ENCODE results near the gene NXPE3.
"Not testable (repeated sequence)": the region's sequence is repeated elsewhere in the genome, so short reads cannot be mapped to it uniquely, and the experiment has no call there.

Gene NXPE3

GRCh38 chr3:101735833-101736232 is 43.2 kb upstream of the NXPE3 start:
- no peak for TF ChIP-seq OSR1 (CRISPR knock-in tag; IDR thresholded peaks at IDR 0.05)
- no peak for TF ChIP-seq TCF4 (CRISPR knock-in tag; IDR thresholded peaks at IDR 0.05; ENCODE audit: borderline replicate concordance)
- no peak for TF ChIP-seq SNAI2 (CRISPR knock-in tag; IDR thresholded peaks at IDR 0.05)
- no peak for ATAC-seq

- ATAC-seq: not testable (repeated sequence)
Observed at GRCh38 chr3:101741914-101742313, 37.1 kb upstream of the NXPE3 start.

- TF ChIP-seq PPARA (CRISPR knock-in tag; IDR thresholded peaks at IDR 0.05; ENCODE audit: borderline replicate concordance) (no peak), ZC3H10 (CRISPR knock-in tag; IDR thresholded peaks at IDR 0.05) (no peak), POU6F1 (CRISPR knock-in tag; IDR thresholded peaks at IDR 0.05; ENCODE audit: borderline replicate concordance, low read depth) (no peak), ISL1 (CRISPR knock-in tag; IDR thresholded peaks at IDR 0.05) (no peak), CSDC2 (CRISPR knock-in tag; IDR thresholded peaks at IDR 0.05) (no peak), ZFP30 (CRISPR knock-in tag; IDR thresholded peaks at IDR 0.05) (no peak), CREB5 (CRISPR knock-in tag; IDR thresholded peaks at IDR 0.05; ENCODE audit: low read depth) (no peak), ZNF8 (CRISPR knock-in tag; IDR thresholded peaks at IDR 0.05) (no peak), TOX (CRISPR knock-in tag; IDR thresholded peaks at IDR 0.05; ENCODE audit: borderline replicate concordance) (no peak), ZNF565 (CRISPR knock-in tag; conservative IDR thresholded peaks at IDR 0.05; ENCODE audit: low read depth) (no peak), BACH2 (CRISPR knock-in tag; IDR thresholded peaks at IDR 0.05; ENCODE audit: borderline replicate concordance) (no peak), PATZ1 (CRISPR knock-in tag; IDR thresholded peaks at IDR 0.05; ENCODE audit: borderline replicate concordance) (no peak), ARNTL (CRISPR knock-in tag; IDR thresholded peaks at IDR 0.05; ENCODE audit: borderline replicate concordance, low read depth) (no peak), CSRNP3 (CRISPR knock-in tag; IDR thresholded peaks at IDR 0.05) (no peak)
Observed at GRCh38 chr3:101744811-101745210, 34.2 kb upstream of the NXPE3 start.

GRCh38 chr3:101745934-101746333 is 33.1 kb upstream of the NXPE3 start:
- peak; percentile 57 for TF ChIP-seq ZNF8 (CRISPR knock-in tag; IDR thresholded peaks at IDR 0.05)
- ATAC-seq: not testable (repeated sequence)

More at GRCh38 chr3:101744811-101745210, 34.2 kb upstream of the NXPE3 start:
- no peak for ATAC-seq

GRCh38 chr3:101753386-101754113 is 25.5 kb upstream of the NXPE3 start:
- ATAC-seq: not testable (repeated sequence)

GRCh38 chr3:101758224-101758623 is 20.8 kb upstream of the NXPE3 start:
- no peak for ATAC-seq
- TF ChIP-seq TCF4 (CRISPR knock-in tag; IDR thresholded peaks at IDR 0.05; ENCODE audit: borderline replicate concordance) (no peak), RARB (CRISPR knock-in tag; IDR thresholded peaks at IDR 0.05) (no peak), POU6F1 (CRISPR knock-in tag; IDR thresholded peaks at IDR 0.05; ENCODE audit: borderline replicate concordance, low read depth) (no peak), ESRRG (CRISPR knock-in tag; IDR thresholded peaks at IDR 0.05) (no peak), CREB5 (CRISPR knock-in tag; IDR thresholded peaks at IDR 0.05; ENCODE audit: low read depth) (no peak), ZNF70 (CRISPR knock-in tag; IDR thresholded peaks at IDR 0.05) (no peak), SNAI2 (CRISPR knock-in tag; IDR thresholded peaks at IDR 0.05) (no peak), TSHZ2 (CRISPR knock-in tag; IDR thresholded peaks at IDR 0.05) (no peak)

All from SK-N-SH treated with all-trans-retinoic acid at 6 μM for 48 hours (cell line).